Naive thymus-derived CD8-positive, alpha-beta T cell (primary cell): ENCODE results near the gene TMEM250. TPM values are rescaled to one million over a fixed set of nuclear protein-coding genes. Genes with fewer than 3 reads are reported as not detected.

ENCODE experiments used
- ATAC-seq, 2 donors: fragments of 150-1000 bp; cut with Tn5 transposase in 1 of 2; sonication (Bioruptor Pico), chemical (Tn5 transposase) in 1 of 2; 1 replicate in 1 of 2; 2 replicates in 1 of 2; pipeline ENCODE4 v1.10.0; 2021; ENCODE audit warnings: mild to moderate bottlenecking in 2 of 2, moderate library complexity in 2 of 2
- POLR2A ChIA-PET: fragments of 350-600 bp; sonication (Branson Sonifier 250); formaldehyde crosslinking; loops from one replicate; lab custom pipeline; 2021; ENCODE audit warnings: antibody characterized with exemption; lab: Charles Lee
- DNase-seq, 10 donors: peaks; one replicate each; pipeline versions ENCODE4 v3.0.0 to v3.0.0-alpha.2; 2020 to 2022
- H3K27ac Mint-ChIP-seq, 10 donors: one replicate each; pipeline ENCODE4 v1.8.0; 2020 to 2022; ENCODE audit warnings: mild to moderate bottlenecking in 10 of 10, mixed read lengths in 10 of 10, moderate library complexity in 4 of 10, inconsistent platforms in 1 of 10
- H3K27me3 Mint-ChIP-seq, 5 donors: one replicate each; pipeline ENCODE4 v1.8.0; 2021 to 2022; ENCODE audit warnings: mixed read lengths in 5 of 5
- H3K36me3 Mint-ChIP-seq, 3 donors: one replicate each; pipeline ENCODE4 v1.8.0; 2020 to 2022; ENCODE audit warnings: mixed read lengths in 3 of 3, mild to moderate bottlenecking in 2 of 3, inconsistent platforms in 1 of 3
- H3K4me1 Mint-ChIP-seq, 4 donors: one replicate each; pipeline ENCODE4 v1.8.0; 2021 to 2022; ENCODE audit warnings: mixed read lengths in 4 of 4
- H3K4me3 Mint-ChIP-seq, 10 donors: one replicate each; pipeline ENCODE4 v1.8.0; 2020 to 2022; ENCODE audit warnings: mild to moderate bottlenecking in 10 of 10, mixed read lengths in 10 of 10, moderate library complexity in 6 of 10, inconsistent platforms in 1 of 10
- H3K9me3 Mint-ChIP-seq, 9 donors: one replicate each; pipeline ENCODE4 v1.8.0; 2020 to 2022; ENCODE audit warnings: mixed read lengths in 9 of 9, mild to moderate bottlenecking in 3 of 9, inconsistent platforms in 1 of 9, moderate library complexity in 1 of 9
- polyA plus RNA-seq, 3 donors: library from polyadenylated mRNA; unstranded; fragments of 300-500 nt; fragmentation: Illumina TruSeq; gene quantifications; one replicate each; pipeline ENCODE4 v1.2.3, GENCODE V29; 2021
- total RNA-seq, 8 experiments: library from RNA in 2 of 8; stranded (reverse) in 2 of 8; gene quantifications; one replicate each; pipeline ENCODE4 v1.2.3 and lab custom pipeline; 2021 to 2026

Gene TMEM250
- total and polyA plus RNA-seq, 5 experiments from 2014 or later = 38.1 to 51.7 (median 39.1) TPM

- Mint-ChIP-seq H3K4me3 (peak overlapping the region; percentile 50 to 81 (median 62)), H3K36me3 (peaks cover 0 to 3% (median 0%) of the 10 kb centered on the region in 3 donors), H3K9me3 (no peaks in the 10 kb centered on the region), H3K27ac (peak overlapping the region in 2 of 10 donors; percentile 13 to 59), H3K4me1 (peaks cover 6 to 12% (median 8%) of the 10 kb centered on the region in 4 donors), H3K27me3 (peaks cover 8 to 62% (median 25%) of the 10 kb centered on the region in 5 donors)
- no peak for ATAC-seq
- POLR2A ChIA-PET = no interaction called here
- DNase-seq = no peak
Measured at GRCh38 chr9:136133959-136134484, 15.3 kb upstream of the TMEM250 start.

- DNase-seq = peak in 4 of 10 donors; percentile 25 to 39 (median 34)
- peaks cover 6 to 12% (median 8%) of the 10 kb centered on the region in 4 donors for H3K4me1 Mint-ChIP-seq
- no peaks in the 10 kb centered on the region for H3K9me3 Mint-ChIP-seq
- POLR2A ChIA-PET = no interaction called here
- peak overlapping the region; percentile 24 to 81 (median 62) for H3K4me3 Mint-ChIP-seq
- H3K36me3 Mint-ChIP-seq = peaks cover 0 to 3% (median 0%) of the 10 kb centered on the region in 3 donors
- H3K27me3 Mint-ChIP-seq = peaks cover 5 to 61% (median 27%) of the 10 kb centered on the region in 5 donors
- peak overlapping the region in 1 of 10 donors; percentile 59 for H3K27ac Mint-ChIP-seq
- peak; percentile 73 to 89 for ATAC-seq
Measured at GRCh38 chr9:136133191-136133958, 14.7 kb upstream of the TMEM250 start.

- Mint-ChIP-seq H3K27me3 (peaks cover 5 to 59% (median 29%) of the 10 kb centered on the region in 5 donors), H3K4me3 (no peak overlapping the region), H3K4me1 (peaks cover 6 to 12% (median 8%) of the 10 kb centered on the region in 4 donors), H3K27ac (no peak overlapping the region), H3K9me3 (no peaks in the 10 kb centered on the region), H3K36me3 (peaks cover 0 to 3% (median 0%) of the 10 kb centered on the region in 3 donors)
- no peak for DNase-seq
- peak in 1 of 2 donors; percentile 38 for ATAC-seq
- POLR2A ChIA-PET = no interaction called here
Measured at GRCh38 chr9:136132512-136133050, 13.9 kb upstream of the TMEM250 start.

GRCh38 chr9:136131629-136132511 is 13.2 kb upstream of the TMEM250 start:
- ATAC-seq (no peak), DNase-seq (no peak)
- Mint-ChIP-seq H3K4me1 (peaks cover 6 to 12% (median 8%) of the 10 kb centered on the region in 4 donors), H3K36me3 (peaks cover 0 to 3% (median 0%) of the 10 kb centered on the region in 3 donors), H3K27me3 (peaks cover 5 to 57% (median 28%) of the 10 kb centered on the region in 5 donors), H3K4me3 (peak overlapping the region in 7 of 10 donors; percentile 18 to 68 (median 41)), H3K9me3 (no peaks in the 10 kb centered on the region), H3K27ac (peak overlapping the region in 1 of 10 donors; percentile 20)
- POLR2A ChIA-PET = no interaction called here

- Mint-ChIP-seq H3K4me1 (peaks cover 5 to 10% (median 7%) of the 10 kb centered on the region in 4 donors), H3K4me3 (no peak overlapping the region), H3K9me3 (peaks cover 0 to 2% (median 0%) of the 10 kb centered on the region in 9 donors), H3K27ac (no peak overlapping the region), H3K27me3 (peaks cover 6 to 45% (median 19%) of the 10 kb centered on the region in 5 donors), H3K36me3 (peaks cover 0 to 2% (median 0%) of the 10 kb centered on the region in 3 donors)
- POLR2A ChIA-PET = no interaction called here
- DNase-seq (no peak), ATAC-seq (no peak)
Measured at GRCh38 chr9:136129176-136129575, 10.5 kb upstream of the TMEM250 start.

- DNase-seq = no peak
- no peak for ATAC-seq
- Mint-ChIP-seq H3K27me3 (peaks cover 4 to 37% (median 15%) of the 10 kb centered on the region in 5 donors), H3K27ac (no peak overlapping the region), H3K9me3 (peaks cover 0 to 2% (median 0%) of the 10 kb centered on the region in 9 donors), H3K36me3 (no peaks in the 10 kb centered on the region), H3K4me3 (no peak overlapping the region), H3K4me1 (peaks cover under 1 to 4% (median under 1%) of the 10 kb centered on the region in 4 donors)
- POLR2A ChIA-PET = no interaction called here
Measured at GRCh38 chr9:136128436-136128835, 9.8 kb upstream of the TMEM250 start.

- H3K27ac Mint-ChIP-seq = no peak overlapping the region
- no peak overlapping the region for H3K4me3 Mint-ChIP-seq
- POLR2A ChIA-PET = no interaction called here
- no peak for DNase-seq
- peaks cover 4 to 35% (median 15%) of the 10 kb centered on the region in 5 donors for H3K27me3 Mint-ChIP-seq
- ATAC-seq = no peak
- no peaks in the 10 kb centered on the region for H3K36me3 Mint-ChIP-seq
- H3K9me3 Mint-ChIP-seq = peaks cover 0 to 2% (median 0%) of the 10 kb centered on the region in 9 donors
- H3K4me1 Mint-ChIP-seq = peaks cover 2 to 10% (median 4%) of the 10 kb centered on the region in 4 donors
Measured at GRCh38 chr9:136127313-136127712, 8.6 kb upstream of the TMEM250 start.

- peaks cover 0 to 2% (median 0%) of the 10 kb centered on the region in 9 donors for H3K9me3 Mint-ChIP-seq
- POLR2A ChIA-PET = interaction anchor here (3.5 kb wide), 1 partner anchor 36 kb away, joined by 24 read pairs; no protein-coding TSS in a partner anchor
- H3K4me3 Mint-ChIP-seq = no peak overlapping the region
- no peaks in the 10 kb centered on the region for H3K36me3 Mint-ChIP-seq
- ATAC-seq (no peak), DNase-seq (no peak)
- peaks cover 4 to 16% (median 9%) of the 10 kb centered on the region in 5 donors for H3K27me3 Mint-ChIP-seq
- H3K27ac Mint-ChIP-seq = no peak overlapping the region
- peaks cover 2 to 10% (median 7%) of the 10 kb centered on the region in 4 donors for H3K4me1 Mint-ChIP-seq
Measured at GRCh38 chr9:136124976-136125692, 6.5 kb upstream of the TMEM250 start.

GRCh38 chr9:136122425-136123383 is 4.0 kb upstream of the TMEM250 start:
- peak overlapping the region in 3 of 10 donors; percentile 36 to 60 (median 56) for H3K27ac Mint-ChIP-seq
- peaks cover 0 to 2% (median 0%) of the 10 kb centered on the region in 9 donors for H3K9me3 Mint-ChIP-seq
- peak in 1 of 2 donors; percentile 16 for ATAC-seq
- H3K36me3 Mint-ChIP-seq = no peaks in the 10 kb centered on the region
- POLR2A ChIA-PET = interaction anchor here (1.2 to 8.4 kb wide), 4 partner anchors 9 to 33 kb away, joined by 4 to 92 read pairs (median 40); partner anchors contain the start of gene NACC2
- H3K4me3 Mint-ChIP-seq = no peak overlapping the region
- H3K27me3 Mint-ChIP-seq = peaks cover 3 to 7% (median 5%) of the 10 kb centered on the region in 5 donors
- peaks cover 2 to 13% (median 10%) of the 10 kb centered on the region in 4 donors for H3K4me1 Mint-ChIP-seq
- DNase-seq = peak; percentile 55 to 84 (median 74)

GRCh38 chr9:136121801-136122200 is 3.1 kb upstream of the TMEM250 start:
- Mint-ChIP-seq H3K4me3 (peak overlapping the region in 2 of 10 donors; percentile 24 to 29), H3K9me3 (peaks cover 0 to 2% (median 0%) of the 10 kb centered on the region in 9 donors), H3K27me3 (peaks cover 0 to 4% (median 3%) of the 10 kb centered on the region in 5 donors), H3K4me1 (peaks cover 2 to 16% (median 11%) of the 10 kb centered on the region in 4 donors), H3K27ac (peak overlapping the region in 1 of 10 donors; percentile 52), H3K36me3 (no peaks in the 10 kb centered on the region)
- ATAC-seq (no peak), DNase-seq (no peak)
- POLR2A ChIA-PET = interaction anchor here (0.7 to 8.4 kb wide), 6 partner anchors 8 to 1376 kb away, joined by 3 to 92 read pairs (median 14); partner anchors contain the start of gene NACC2
